ENCODE measurements around the gene ATP8A2.

GRCh38 chr13:25753976-25754375 lies 382.2 kb downstream of the ATP8A2 start:
- no peak for TF ChIP-seq POLR2A (IDR thresholded peaks at IDR 0.05; ENCODE audit: low read depth, low read length)
- TF ChIP-seq CTCF (conservative IDR thresholded peaks at IDR 0.05; ENCODE audit: low read depth, low read length), result no peak
- TF ChIP-seq USF2 (IDR thresholded peaks at IDR 0.05; ENCODE audit: low read depth, low read length), result no peak
- no peak for TF ChIP-seq CEBPB (IDR thresholded peaks at IDR 0.05; ENCODE audit: low read depth, low read length)
- TF ChIP-seq RAD21 (IDR thresholded peaks at IDR 0.05; ENCODE audit: low read length), result no peak
- TF ChIP-seq MXI1 (IDR thresholded peaks at IDR 0.05; ENCODE audit: borderline replicate concordance, low read depth, low read length), result no peak
- TF ChIP-seq ELK1 (IDR thresholded peaks at IDR 0.05; ENCODE audit: borderline replicate concordance, low read depth, low read length), result no peak
- TF ChIP-seq MAFK (IDR thresholded peaks at IDR 0.05; ENCODE audit: low read depth, low read length), result no peak
- TF ChIP-seq BHLHE40 (IDR thresholded peaks at IDR 0.05; ENCODE audit: low read depth, low read length), result no peak
- no peak for TF ChIP-seq MAZ (IDR thresholded peaks at IDR 0.05; ENCODE audit: borderline replicate concordance, low read depth, low read length)
- no peak for TF ChIP-seq RFX5 (IDR thresholded peaks at IDR 0.05; ENCODE audit: low read depth, low read length)
